HepG2 (cell line): ENCODE measurements around the gene MRPL20.

Source experiments
- FOSL1 ChIP-seq: sonication (generic); formaldehyde crosslinking; IDR thresholded peaks from 2 replicates; pipeline ENCODE4 v1.9.0; 2021; ENCODE audit warnings: missing genetic modification reagents, borderline replicate concordance
- GTF2F1 ChIP-seq: fragments of 150-350 bp; IDR thresholded peaks from 2 replicates; pipeline ENCODE4 v1.6.1; 2014; ENCODE audit warnings: low read length
- ZFYVE20 ChIP-seq: sonication (generic); formaldehyde crosslinking; IDR thresholded peaks from 2 replicates; pipeline ENCODE4 v1.8.0; 2023; ENCODE audit warnings: low read depth, mild to moderate bottlenecking, moderate library complexity, missing genetic modification reagents, borderline replicate concordance
- ZNF549 ChIP-seq: sonication (generic); formaldehyde crosslinking; IDR thresholded peaks from 2 replicates; pipeline ENCODE4 v1.5.0; 2020; ENCODE audit warnings: missing genetic modification reagents
- ZNF652 ChIP-seq: IDR thresholded peaks from 2 replicates; pipeline ENCODE4 v1.6.1; 2016; ENCODE audit warnings: low read depth, borderline replicate concordance

DNA sequence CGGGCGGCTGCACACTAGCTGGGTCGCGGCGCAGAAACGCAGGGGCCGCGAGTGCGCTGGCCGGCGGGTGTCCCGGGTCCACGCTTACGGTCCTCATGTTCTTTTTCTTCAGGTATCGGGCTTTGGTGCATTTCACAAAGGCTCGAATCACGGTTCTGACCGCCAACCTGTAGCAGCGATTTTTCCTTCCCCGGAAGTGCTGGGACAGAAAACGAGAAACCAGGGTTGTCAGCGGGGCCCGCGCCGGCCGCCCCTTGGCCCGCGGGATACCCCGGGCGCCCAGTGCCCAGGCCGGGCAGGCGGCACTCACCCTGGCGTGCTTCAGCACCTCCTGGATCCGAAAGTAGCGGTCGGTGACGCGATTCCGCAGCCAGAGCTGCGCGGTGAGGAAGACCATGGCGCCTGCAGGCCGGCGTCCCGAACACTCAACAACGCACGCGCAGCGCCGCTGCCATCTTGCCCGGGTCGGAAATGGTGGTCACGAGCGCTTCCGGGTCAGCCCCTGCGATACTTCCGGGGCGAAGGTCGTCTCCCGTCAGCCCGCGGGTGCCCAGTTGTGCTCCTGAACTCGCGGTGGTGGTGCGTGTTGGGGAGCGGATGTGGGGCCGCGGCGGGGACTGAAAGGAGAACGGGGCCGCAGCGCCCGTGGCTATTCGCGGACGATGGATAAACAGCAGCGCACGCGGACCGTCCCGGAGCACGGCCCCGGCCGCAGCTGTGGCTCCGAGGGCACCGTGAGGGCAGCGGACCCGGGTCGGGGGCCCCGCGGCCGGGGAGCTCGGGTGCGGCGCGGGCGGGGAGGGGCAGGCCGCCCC lies at the start of gene MRPL20:
- TF ChIP-seq ZNF549 (CRISPR knock-in tag) (no peak), ZNF652 (no peak), GTF2F1 (no peak), ZFYVE20 (CRISPR knock-in tag) (0 out of 2 replicates have a peak, but pooled peaks have one; percentile 74), FOSL1 (no peak)
